Central memory CD4-positive, alpha-beta T cell (primary cell): ENCODE data around the gene ADGRG6.
"Not testable (repeated sequence)": the region's sequence is repeated elsewhere in the genome, so short reads cannot be mapped to it uniquely, and the experiment has no call there.

Experiments
- DNase-seq: peaks from one replicate; pipeline ENCODE4 v3.0.0; 2022

ADGRG6 gene

DNA sequence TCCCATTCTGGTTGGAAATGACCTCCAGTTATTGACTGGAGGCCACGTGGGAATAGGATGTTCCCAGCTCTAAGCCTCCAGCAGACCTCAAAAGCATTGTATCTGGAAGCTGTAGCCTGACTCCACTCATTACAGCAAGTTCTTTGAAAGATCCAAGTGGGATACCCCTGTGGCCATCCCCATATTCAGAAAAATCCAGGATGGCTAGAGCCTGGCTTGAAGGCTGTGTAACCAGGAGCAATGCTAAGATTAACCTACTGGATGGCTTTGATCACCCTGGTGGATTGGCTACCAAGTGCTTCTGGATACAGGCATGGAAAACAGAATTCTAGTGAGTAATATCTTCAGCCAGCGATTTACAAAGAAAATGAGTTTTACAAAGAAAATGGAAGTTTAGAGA lies 151.2 kb downstream of the ADGRG6 start:
- DNase-seq: no peak

DNA sequence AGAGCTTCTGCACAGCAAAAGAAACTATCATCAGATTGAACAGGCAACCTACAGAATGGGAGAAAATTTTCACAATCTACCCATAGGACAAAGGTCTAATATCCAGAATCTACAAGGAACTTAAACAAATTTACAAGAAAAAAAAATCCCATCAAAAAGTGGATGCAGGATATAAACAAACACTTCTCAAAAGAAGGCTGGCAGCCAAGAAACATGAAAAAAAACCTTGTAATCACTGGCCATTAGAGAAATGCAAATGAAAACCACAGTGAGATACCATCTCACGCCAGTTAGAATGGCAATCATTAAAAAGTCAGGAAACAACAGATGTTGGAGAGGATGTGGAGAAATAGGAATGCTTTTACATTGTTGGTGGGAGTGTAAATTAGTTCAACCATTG lies 152.4 kb downstream of the ADGRG6 start:
- DNase-seq: not testable (repeated sequence)

- not testable (repeated sequence) for DNase-seq
These were observed 153.0 kb downstream of the ADGRG6 start for GRCh38 chr6:142454848-142455247.

- DNase-seq: no peak
These were observed 154.3 kb downstream of the ADGRG6 start for GRCh38 chr6:142455957-142456589.

DNA sequence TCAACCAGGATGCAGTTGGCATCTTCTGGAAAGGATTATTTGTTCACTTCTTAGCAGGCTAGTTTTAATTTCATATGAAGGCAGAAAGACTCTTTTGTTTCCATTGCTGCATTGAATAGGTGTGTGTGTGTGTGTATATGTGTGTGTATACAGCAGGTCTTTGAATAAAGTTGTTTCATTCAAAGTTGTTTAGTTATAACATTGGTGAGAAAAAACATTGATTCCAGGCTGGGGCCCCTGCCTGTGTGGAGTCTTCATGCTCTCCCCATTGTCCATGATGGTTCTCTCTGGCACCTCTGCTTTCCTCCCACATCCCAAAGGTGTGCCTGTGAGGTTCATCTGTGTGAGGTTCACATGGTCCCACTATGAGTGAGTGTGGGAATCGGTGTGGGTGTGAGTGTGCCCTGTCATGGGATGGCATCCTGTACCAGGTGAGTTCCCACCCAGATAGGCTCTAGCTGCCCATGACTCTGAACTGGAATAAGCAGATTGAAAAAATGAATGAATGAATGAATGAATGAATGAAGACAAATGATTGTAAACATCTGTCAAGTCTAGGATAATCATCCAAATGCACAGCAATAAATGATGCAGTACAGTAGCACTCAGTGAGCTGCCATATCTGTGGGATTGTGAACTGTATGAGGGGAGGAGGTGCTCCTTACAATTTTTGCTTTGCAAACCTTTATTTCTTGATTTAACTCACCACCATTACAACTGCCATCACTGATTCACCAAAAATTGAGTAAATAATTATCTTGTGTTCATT lies 156.0 kb downstream of the ADGRG6 start:
- DNase-seq: no peak

- DNase-seq: no peak
These were observed 157.0 kb downstream of the ADGRG6 start for GRCh38 chr6:142458836-142459235.

DNA sequence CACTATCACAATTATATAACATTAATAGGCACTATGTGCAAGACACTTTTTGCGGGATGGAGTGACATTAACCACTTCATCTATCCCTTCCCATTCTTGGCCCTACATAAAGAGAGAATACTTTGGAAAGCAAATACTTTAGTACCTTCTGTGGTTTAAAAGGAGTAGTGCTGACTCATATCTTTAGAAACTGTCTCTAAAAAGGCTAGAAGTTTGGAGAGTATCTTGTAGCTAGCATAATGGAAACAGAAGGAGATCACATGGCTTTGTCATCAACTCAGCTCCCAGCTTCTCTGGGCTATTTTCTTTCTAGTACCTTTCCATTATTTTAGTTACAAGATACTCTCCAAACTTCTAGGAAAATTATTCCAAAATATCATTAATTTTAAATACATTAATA lies 157.5 kb downstream of the ADGRG6 start:
- DNase-seq: no peak

DNA sequence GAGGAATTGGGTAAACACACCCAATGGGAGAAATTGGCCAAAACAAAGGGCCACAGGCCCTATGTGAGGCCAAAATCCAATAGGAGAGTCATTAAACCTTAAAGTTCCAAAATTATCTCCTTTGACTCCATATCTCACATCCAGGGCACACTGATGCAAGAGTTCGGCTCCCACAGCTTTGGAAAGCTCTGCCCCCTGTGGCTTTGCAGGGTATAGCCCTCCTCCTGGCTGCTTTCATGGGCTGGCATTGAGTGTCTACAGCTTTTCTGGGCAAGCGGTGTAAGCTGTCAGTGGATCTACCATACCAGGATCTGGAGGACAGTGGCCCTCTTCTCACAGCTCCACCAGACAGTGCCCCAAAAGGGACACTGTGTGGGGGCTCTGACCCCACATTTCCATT lies 160.5 kb downstream of the ADGRG6 start:
- no peak for DNase-seq

DNA sequence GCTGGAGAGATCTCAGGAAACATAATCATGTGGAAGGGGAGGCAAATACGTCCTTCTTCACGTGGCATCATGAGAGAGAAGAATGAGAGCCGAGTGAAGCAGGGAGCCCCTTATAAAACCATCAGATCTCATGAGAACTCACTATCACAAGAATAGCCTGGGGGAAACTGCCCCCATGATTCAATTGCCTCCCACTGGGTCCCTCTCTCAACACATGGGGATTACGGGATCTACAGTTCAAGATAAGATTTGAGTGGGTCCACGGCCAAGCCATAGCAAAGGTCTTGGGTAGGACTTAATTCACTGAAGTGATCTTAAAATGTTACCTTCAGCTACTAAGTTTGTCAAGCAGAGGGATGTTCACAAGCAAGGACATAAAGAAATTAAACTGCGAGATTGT lies 162.2 kb downstream of the ADGRG6 start:
- DNase-seq: no peak

DNA sequence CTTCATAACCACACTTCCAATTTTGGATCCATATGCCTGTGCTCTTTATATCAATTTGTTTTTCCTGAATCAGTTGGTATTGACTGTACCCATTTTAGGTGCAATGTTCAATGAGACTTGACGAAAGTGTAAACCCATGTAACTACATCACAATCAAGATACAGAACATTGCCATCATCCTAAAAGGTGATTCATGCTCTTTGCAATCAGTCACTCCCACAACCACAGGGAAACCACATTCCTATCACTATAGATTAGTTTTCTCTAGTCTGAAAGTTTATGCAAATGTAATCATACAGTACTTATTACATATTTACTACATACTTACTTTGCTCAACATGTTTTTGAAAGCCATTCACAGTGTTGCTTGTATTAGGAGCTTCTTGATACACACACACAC lies 167.4 kb downstream of the ADGRG6 start:
- no peak for DNase-seq

GRCh38 chr6:142470421-142470820 lies 168.6 kb downstream of the ADGRG6 start:
- DNase-seq: no peak

- peak; percentile 4 for DNase-seq
These were observed 172.9 kb downstream of the ADGRG6 start for GRCh38 chr6:142474531-142475289.

- DNase-seq: no peak
These were observed 174.6 kb downstream of the ADGRG6 start for GRCh38 chr6:142476452-142476851.

GRCh38 chr6:142478117-142478516 lies 176.3 kb downstream of the ADGRG6 start:
- no peak for DNase-seq

DNA sequence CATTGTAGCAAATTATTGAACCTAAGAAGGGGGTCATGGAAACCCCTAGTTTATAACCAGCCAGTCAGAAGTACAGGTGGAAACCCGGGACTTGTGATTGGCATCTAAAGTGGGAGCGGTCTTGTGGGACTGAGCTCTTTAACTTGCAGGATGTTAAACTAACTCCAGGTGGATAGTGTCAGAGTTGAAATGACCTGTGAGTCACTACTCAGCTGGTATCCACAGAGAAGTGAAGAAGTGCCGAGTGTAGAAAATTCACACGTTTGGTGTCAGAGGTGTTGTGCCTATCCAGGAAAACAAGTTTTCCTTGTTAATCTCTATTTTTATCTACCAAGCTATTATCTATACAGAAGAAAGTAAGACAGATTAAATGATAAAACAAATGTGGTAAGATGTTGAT lies 179.7 kb downstream of the ADGRG6 start:
- no peak for DNase-seq

GRCh38 chr6:142482249-142482648 lies 180.4 kb downstream of the ADGRG6 start:
- no peak for DNase-seq

DNA sequence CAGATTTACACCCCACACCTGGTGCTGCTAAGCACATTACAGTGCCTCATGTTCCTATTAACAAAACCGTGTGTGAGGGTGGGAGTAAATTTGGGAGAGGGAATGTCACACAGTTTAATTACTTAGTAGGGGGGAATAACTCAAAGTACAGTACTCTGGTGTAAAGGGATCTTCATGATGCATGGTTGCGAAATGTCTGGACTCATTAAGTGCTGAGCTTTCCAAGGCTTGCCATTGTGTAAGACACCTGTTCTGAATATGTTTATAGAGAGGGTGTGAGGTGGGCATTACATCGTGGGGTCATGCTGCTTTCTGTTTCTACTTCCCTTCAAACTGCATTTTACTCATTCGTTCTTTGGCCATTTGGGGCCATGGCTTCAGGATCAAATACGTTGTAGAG lies 181.2 kb downstream of the ADGRG6 start:
- DNase-seq: no peak

DNA sequence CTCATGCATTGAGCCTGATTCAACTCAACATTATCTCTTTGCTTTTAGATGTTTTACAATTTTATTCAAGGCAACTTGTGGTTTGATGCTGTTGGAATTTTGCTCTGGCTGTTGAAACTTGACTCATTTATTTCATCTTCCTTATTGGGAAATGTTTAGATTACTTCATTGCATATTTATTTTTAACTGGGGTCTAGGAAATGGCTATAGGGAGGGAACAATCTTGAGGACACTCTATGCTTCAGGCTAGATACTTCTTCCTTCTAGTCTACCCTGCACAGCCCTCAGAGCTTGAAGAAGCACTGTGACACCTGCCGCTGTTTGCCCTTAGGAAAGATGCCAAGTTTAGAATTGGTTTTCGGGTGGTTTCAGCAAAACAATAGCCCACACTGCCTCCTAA lies 183.4 kb downstream of the ADGRG6 start:
- no peak for DNase-seq

- DNase-seq: no peak
These were observed 188.2 kb downstream of the ADGRG6 start for GRCh38 chr6:142489722-142490610.
